DOHH2 (cell line): ENCODE measurements around the gene MSI1.

Source experiments
- CTCF ChIP-seq: fragments of 200-600 bp; sonication (generic); IDR thresholded peaks from one replicate; pipeline ENCODE4 v1.5.1; 2014; ENCODE audit warnings: antibody characterized with exemption, mild to moderate bottlenecking, low read depth, low read length; ENCODE audit not compliant: poor library complexity, severe bottlenecking
- EZH2phosphoT487 ChIP-seq: fragments of 200-600 bp; sonication (generic); IDR thresholded peaks from 2 replicates; pipeline ENCODE4 v1.6.1; 2017; ENCODE audit warnings: borderline replicate concordance, mild to moderate bottlenecking, antibody characterized with exemption, low read length, moderate library complexity, mixed read lengths

GRCh38 chr12:120316798-120317223 lies 52.2 kb downstream of the MSI1 start:
- no peak for TF ChIP-seq CTCF
- TF ChIP-seq EZH2phosphoT487 = no peak
